ENCODE data around the gene GABRD. TPM values are rescaled to one million over a fixed set of nuclear protein-coding genes. Genes with fewer than 3 reads are reported as not detected.

GABRD gene
- total and polyA plus RNA-seq, 4 donors: 0.41 to 6.8 (median 1.8) TPM

DNA sequence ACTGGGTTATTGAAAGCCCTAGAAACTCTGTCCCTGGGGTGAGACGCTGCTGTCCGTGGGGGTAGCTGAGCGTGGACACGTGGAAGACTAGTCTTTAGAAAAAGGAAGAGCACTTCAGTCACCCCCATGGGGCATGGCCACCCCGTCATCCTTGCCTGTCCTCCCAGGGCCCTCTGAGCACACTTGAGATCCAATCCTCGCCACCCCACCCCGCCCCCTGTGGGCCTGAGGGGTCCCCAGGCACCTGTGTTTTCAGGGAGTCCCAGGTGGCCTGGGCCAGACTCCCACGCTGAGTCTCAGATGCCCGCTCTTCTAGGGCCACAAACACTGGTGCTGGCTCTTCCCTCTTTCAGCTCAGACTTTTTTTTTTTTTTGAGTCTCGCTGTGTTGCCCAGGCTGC is 33.6 kb downstream of the GABRD start:
- H3K4me1 ChIP-seq (ENCODE audit: control insufficient read depth in 5 of 5, insufficient read depth in 5 of 5, low read length in 5 of 5): peaks cover 0 to 15% (median 0%) of the 10 kb centered on the region in 5 donors
- H3K27me3 ChIP-seq (ENCODE audit: control insufficient read depth in 3 of 3, insufficient read depth in 3 of 3, low read length in 2 of 3): peaks cover 0 to 9% (median 8%) of the 10 kb centered on the region in 3 donors
- DNase-seq (no peak), ATAC-seq (ENCODE audit: insufficient read depth, low FRiP score) (no peak)
- H3K27ac ChIP-seq (ENCODE audit: low read depth in 1 of 2, low read length in 1 of 2): peak overlapping the region in 1 of 2 donors; percentile 56
- no peaks in the 10 kb centered on the region for H3K9me3 ChIP-seq (ENCODE audit: control insufficient read depth in 4 of 4, insufficient read depth in 3 of 4, low read length in 3 of 4)
- TF ChIP-seq CTCF (IDR thresholded peaks at IDR 0.05; ENCODE audit: control extremely low read depth, extremely low read depth): no peak
- H3K9ac ChIP-seq (ENCODE audit: insufficient read depth in 1 of 2, low read length in 2 of 2): no peak overlapping the region
- H3K4me3 ChIP-seq: no peak overlapping the region
- H3K36me3 ChIP-seq (ENCODE audit: control insufficient read depth in 4 of 4, insufficient read depth in 4 of 4, low read length in 4 of 4): no peaks in the 10 kb centered on the region
- WGBS, 2 donors: 81 to 82% methylated on average over 10 of the region's 10 CpGs

DNA sequence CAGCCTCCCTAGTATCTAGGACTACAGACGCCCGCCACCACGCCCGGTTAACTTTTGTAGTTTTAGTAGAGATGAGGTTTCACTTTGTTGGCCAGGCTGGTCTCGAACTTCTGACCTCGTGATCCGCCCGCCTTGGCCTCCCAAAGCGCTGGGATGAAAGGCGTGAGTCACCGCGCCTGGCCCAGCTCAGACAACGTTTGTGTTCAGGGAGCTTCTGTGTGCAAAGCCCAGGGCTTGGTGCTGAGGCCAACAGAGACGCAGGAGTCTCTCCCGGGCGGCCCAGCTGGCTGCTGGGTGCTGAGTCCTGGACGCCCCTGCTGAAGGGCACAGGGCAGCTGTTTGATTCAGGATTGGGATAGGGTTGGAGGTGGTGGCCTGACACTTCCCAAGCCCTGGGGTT is 34.1 kb downstream of the GABRD start:
- Histone ChIP-seq H3K36me3 (ENCODE audit: control insufficient read depth in 4 of 4, insufficient read depth in 4 of 4, low read length in 4 of 4) (no peaks in the 10 kb centered on the region), H3K27me3 (ENCODE audit: control insufficient read depth in 3 of 3, insufficient read depth in 3 of 3, low read length in 2 of 3) (peaks cover 0 to 9% (median 7%) of the 10 kb centered on the region in 3 donors), H3K9me3 (ENCODE audit: control insufficient read depth in 4 of 4, insufficient read depth in 3 of 4, low read length in 3 of 4) (no peaks in the 10 kb centered on the region), H3K9ac (ENCODE audit: insufficient read depth in 1 of 2, low read length in 2 of 2) (no peak overlapping the region), H3K27ac (ENCODE audit: low read depth in 1 of 2, low read length in 1 of 2) (peak overlapping the region in 1 of 2 donors; percentile 56), H3K4me3 (no peak overlapping the region), H3K4me1 (ENCODE audit: control insufficient read depth in 5 of 5, insufficient read depth in 5 of 5, low read length in 5 of 5) (peaks cover 0 to 15% (median 0%) of the 10 kb centered on the region in 5 donors)
- WGBS, 2 donors: 86 to 91% methylated on average over 17 of the region's 17 CpGs
- no peak for DNase-seq
- ATAC-seq (ENCODE audit: insufficient read depth, low FRiP score): no peak
- TF ChIP-seq CTCF (IDR thresholded peaks at IDR 0.05; ENCODE audit: control extremely low read depth, extremely low read depth): no peak

DNA sequence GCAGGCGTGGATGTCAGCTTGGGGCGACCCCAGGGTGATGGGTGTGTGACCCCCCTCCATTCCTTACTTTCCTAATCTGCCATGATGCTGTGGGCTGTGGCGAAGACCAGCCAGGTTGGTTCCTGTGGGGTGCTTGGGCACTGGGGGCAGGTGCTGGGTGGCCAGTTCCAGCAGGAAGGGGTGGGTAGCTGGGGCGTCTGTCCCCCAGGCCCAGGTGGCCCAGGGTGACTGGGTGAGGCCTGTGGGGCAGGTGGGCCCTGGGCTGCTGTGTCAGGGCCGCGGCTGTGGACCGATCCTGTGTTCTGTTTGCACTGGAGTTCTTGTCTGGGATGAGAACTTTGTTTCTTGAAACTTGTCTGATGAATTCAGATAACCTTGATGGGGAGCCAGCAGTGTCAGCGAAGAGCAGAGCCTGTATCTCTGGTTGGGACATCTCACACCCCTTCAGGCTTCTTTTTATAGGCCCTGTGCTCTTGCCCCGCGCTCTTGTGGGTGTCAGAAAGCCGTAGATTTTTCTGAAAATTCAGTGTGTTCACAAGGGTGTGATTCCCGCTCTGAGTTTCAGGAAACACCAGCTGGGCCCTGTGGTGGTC is 34.7 kb downstream of the GABRD start:
- Histone ChIP-seq H3K9me3 (ENCODE audit: control insufficient read depth in 4 of 4, insufficient read depth in 3 of 4, low read length in 3 of 4) (no peaks in the 10 kb centered on the region), H3K36me3 (ENCODE audit: control insufficient read depth in 4 of 4, insufficient read depth in 4 of 4, low read length in 4 of 4) (no peaks in the 10 kb centered on the region), H3K9ac (ENCODE audit: insufficient read depth in 1 of 2, low read length in 2 of 2) (no peak overlapping the region), H3K4me3 (no peak overlapping the region), H3K27ac (ENCODE audit: low read depth in 1 of 2, low read length in 1 of 2) (peak overlapping the region in 1 of 2 donors; percentile 48), H3K4me1 (ENCODE audit: control insufficient read depth in 5 of 5, insufficient read depth in 5 of 5, low read length in 5 of 5) (peaks cover 0 to 15% (median 0%) of the 10 kb centered on the region in 5 donors), H3K27me3 (ENCODE audit: control insufficient read depth in 3 of 3, insufficient read depth in 3 of 3, low read length in 2 of 3) (peaks cover 0 to 9% (median 6%) of the 10 kb centered on the region in 3 donors)
- ATAC-seq (ENCODE audit: insufficient read depth, low FRiP score) (no peak), DNase-seq (no peak)
- WGBS, 2 donors: 86 to 90% methylated on average over 12 of the region's 12 CpGs
- TF ChIP-seq CTCF (IDR thresholded peaks at IDR 0.05; ENCODE audit: control extremely low read depth, extremely low read depth): no peak

Data from lung (tissue), 12 donors.